Measurements from ENCODE around the gene AVPR2.

Gene AVPR2

DNA sequence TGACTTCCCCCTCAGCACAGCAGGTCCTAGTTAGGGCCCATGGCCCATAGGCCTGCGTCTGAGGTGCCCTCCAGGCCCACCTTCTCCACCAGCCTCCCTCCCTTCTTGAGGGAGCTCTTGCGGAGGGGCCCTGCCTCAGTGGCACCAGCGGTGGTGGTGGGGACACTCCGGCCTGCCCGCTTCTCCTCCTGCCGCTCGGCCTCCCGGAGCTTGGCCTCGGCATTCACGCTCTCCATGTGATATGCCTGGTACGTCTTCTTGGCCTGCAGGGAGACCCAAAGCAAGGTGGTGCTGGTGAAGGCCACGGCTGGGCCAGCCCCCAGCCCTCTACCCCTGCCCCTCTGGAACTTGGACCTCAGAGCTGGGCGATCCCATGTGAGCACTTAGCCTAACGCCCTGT is 16.1 kb downstream of the AVPR2 start:
- DNase-seq = no peak

- no peak for DNase-seq
Observed at GRCh38 chrX:153921070-153921469, 16.6 kb downstream of the AVPR2 start.

- DNase-seq = no peak
Observed at GRCh38 chrX:153921511-153922446, 17.3 kb downstream of the AVPR2 start.

- no peak for DNase-seq
Observed at GRCh38 chrX:153922932-153923857, 18.7 kb downstream of the AVPR2 start.

- peak; percentile 6 for DNase-seq
Observed at GRCh38 chrX:153924149-153924861, 19.8 kb downstream of the AVPR2 start.

- DNase-seq = no peak
Observed at GRCh38 chrX:153925387-153925738, 20.9 kb downstream of the AVPR2 start.

DNA sequence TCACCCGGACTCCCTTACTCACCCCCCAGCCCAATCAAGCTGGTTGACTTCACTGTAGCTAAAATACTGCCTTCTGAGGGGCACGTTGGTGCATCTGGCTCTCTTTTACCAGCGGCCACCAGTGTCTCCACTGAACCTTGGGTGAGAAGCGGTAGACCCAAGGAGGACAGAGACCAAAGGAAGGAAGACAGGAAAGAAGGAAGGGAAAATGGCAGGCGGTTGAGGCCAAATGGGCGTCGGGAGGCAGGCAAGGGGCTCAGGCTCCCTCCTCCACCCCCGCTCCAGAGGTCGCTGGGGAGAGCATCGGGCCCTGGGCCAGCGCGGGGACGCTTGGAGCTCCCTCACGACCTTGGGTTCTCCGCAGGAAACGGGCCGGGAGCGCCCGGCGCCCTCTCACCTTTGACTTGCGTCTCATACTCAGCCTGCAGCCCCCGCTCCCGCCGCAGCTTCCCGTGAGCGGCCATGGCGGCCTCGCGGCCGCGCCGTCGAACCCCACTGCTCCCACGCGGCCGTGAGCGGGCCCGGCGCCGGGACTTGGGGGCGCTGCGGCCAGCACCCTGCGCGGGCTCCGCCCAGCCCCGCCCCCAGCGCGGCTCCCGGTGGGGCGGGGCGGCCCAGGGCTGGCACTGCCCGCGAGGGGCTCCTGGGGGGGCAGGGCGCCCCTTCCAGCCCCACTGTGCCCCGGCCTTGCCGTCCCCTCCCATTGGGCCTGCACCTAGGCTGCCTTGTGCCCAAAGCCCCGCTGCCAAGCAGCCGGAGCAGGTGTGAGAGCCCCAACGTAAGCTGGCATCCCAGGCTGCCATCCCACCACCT is 21.5 kb downstream of the AVPR2 start, which contains the start of gene ARHGAP4:
TSS of gene ARHGAP4 (minus strand) at position 526 of the 813 bp plus-strand sequence. CDS start at position 464, 62 bp downstream.
- DNase-seq = peak; percentile 19

DNA sequence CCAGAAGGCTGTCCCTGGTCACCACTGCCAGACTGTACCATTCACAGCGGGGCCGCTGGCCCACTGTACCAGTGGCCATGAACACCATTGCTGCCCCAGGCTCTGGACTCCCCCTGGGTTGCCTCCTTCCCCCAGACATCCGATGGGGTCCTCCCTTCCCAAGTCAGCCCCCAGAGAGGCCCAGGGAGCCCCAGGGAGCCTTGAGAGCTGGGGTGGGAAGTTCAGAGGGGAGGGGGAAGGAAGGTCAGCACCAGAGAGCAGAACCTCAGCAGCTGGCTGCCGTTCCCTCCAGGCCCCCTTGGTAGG is 22.0 kb downstream of the AVPR2 start:
- no peak for DNase-seq

DNA sequence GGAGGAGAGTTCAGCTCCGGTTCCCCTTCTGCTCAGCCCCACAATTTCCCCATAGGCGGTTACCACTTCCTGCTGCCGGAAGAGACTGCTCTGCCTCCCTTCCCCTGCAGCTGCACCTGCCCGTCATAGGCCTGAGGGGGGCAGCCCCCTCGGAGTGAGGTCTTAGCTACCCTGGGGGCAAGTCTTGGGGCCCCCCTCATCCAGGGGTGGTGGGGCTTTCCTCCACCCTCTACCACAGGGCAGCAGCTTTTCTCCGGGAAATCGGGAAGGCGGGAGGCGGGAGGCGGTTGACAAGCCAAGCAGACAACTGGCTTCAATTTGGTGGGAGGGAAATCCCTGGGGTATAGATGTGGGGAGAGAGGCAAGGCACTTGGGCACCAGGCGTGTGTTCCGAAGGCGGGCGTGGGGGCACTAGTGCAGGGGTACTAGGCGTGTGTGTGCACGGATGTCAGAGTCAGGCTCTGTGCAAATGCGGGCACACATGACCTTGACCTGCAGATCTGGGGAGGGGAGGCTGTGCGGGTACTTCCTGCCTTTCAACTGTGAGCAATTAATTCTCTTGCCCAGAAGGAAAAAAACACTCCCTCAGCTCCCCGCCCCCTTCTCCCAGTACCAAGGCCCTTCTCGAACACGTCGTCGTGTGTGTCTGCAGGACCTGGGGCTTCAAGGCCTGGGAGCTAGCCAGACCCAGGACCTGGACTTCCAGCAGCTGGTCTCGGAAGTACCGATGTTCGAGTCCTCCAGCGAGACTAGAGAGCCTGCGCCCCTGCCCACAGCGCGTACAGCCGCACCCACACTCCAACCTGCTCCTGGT is 22.6 kb downstream of the AVPR2 start:
- DNase-seq = peak; percentile 17

- DNase-seq = no peak
Observed at GRCh38 chrX:153927672-153927921, 23.1 kb downstream of the AVPR2 start.

GRCh38 chrX:153927922-153928760 is 23.7 kb downstream of the AVPR2 start:
- DNase-seq = peak; percentile 87

GRCh38 chrX:153928846-153929245 is 24.4 kb downstream of the AVPR2 start:
- DNase-seq = no peak

- DNase-seq = no peak
Observed at GRCh38 chrX:153929576-153929975, 25.1 kb downstream of the AVPR2 start.

DNA sequence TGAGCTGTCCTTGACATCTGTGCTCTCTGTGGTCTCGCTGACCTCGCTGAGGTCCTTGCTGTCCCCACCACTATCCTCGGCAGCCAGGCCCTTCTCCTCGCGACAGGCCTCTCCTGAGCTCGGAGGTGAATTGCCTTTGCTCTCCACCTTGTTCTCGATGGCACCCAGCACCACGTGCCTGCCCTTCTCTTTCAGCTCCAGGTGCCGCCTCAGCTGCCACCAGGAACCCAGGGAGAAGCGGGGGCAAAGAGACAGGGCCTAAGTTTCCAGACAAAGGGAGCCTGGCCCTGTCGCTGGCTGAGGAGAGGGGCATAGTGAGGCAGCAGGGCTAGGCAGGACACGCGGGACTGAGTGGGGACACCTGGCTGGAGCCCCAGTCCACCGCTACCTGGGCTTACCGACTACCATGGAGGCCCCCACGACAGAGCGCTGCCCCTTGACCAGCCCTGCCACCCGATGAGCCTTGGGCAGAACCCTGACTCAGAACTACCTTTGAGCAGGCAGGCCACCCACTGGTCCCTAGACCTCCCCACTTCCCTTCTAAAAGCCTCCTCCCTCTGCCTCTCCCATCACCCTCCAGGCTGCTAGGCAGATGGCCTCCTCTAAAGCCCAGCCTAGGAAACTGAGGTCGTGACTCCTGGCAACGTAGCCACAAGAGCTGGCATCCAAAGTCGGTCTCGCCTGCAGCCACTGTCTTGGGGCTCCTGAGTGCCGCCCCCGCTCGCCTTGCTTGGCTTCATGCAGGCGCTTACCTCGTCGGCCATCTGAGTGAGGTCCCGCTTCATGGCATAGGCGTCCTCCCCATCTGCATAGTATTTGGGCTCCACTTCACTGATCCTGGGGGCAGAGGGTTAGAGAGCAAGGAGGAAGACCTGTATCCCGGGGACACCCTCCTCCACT is 25.8 kb downstream of the AVPR2 start:
- no peak for DNase-seq

GRCh38 chrX:153931151-153931550 is 26.7 kb downstream of the AVPR2 start:
- no peak for DNase-seq

- DNase-seq = no peak
Observed at GRCh38 chrX:153931748-153932147, 27.3 kb downstream of the AVPR2 start.

GRCh38 chrX:153932220-153932915 is 27.9 kb downstream of the AVPR2 start:
- no peak for DNase-seq

DNA sequence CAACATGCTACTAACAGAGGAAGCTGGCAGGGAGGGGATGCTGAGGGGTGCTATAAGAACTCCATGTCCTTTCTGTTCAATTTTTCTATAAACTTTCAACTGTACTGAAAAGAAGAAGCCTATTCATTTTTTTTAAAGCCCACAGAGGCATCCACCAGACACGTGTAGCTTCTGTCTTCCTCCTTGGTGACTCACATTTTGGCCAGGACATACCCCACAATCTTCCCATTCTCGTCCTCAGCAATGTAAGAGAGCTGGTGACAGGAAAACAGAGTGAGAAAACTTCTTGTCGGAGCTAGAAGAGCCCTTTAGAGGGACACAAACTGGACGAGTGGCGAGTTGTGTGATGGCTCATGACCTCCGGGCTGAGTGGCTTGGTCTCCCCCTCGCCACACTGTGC is 29.3 kb downstream of the AVPR2 start:
- DNase-seq = no peak
